Smooth muscle cell (in vitro differentiated cells): ENCODE data around the gene RFTN1. TPM values are rescaled to one million over a fixed set of nuclear protein-coding genes. Genes with fewer than 3 reads are reported as not detected.

ENCODE experiments used
- DNase-seq: peaks from one replicate; lab custom pipeline; 2025; ENCODE audit not compliant: unreplicated experiment; lab: John Stamatoyannopoulos, UW
- H2AFZ ChIP-seq: fragments of 200-600 bp; sonication (generic); 2 replicates; pipeline ENCODE4 v1.6.0; 2016; ENCODE audit warnings: antibody characterized with exemption, low read depth, mild to moderate bottlenecking
- H3F3A ChIP-seq: fragments of 200-600 bp; sonication (generic); 2 replicates; pipeline ENCODE4 v1.6.0; 2017; ENCODE audit warnings: antibody characterized with exemption, low read depth
- H3K27ac ChIP-seq: fragments of 200-600 bp; sonication (generic); 2 replicates; pipeline ENCODE4 v1.5.1; 2016; ENCODE audit warnings: low read depth, mild to moderate bottlenecking
- H3K27me3 ChIP-seq: fragments of 200-600 bp; sonication (generic); 2 replicates; pipeline ENCODE4 v1.6.1; 2016; ENCODE audit warnings: low read depth, mild to moderate bottlenecking
- H3K36me3 ChIP-seq: fragments of 200-600 bp; sonication (generic); 2 replicates; pipeline ENCODE4 v1.5.1; 2016; ENCODE audit warnings: low read depth
- H3K4me1 ChIP-seq: fragments of 200-600 bp; sonication (generic); 2 replicates; pipeline ENCODE4 v1.5.1; 2016; ENCODE audit warnings: low read depth
- H3K4me2 ChIP-seq: fragments of 200-600 bp; sonication (generic); 2 replicates; pipeline ENCODE4 v1.6.0; 2016; ENCODE audit warnings: mild to moderate bottlenecking
- H3K4me3 ChIP-seq: fragments of 200-600 bp; sonication (generic); 2 replicates; pipeline ENCODE4 v1.5.1; 2016; ENCODE audit warnings: mild to moderate bottlenecking
- H3K79me2 ChIP-seq: fragments of 200-600 bp; sonication (generic); 2 replicates; pipeline ENCODE4 v1.6.0; 2016; ENCODE audit warnings: low read depth, mild to moderate bottlenecking
- H3K9ac ChIP-seq: fragments of 200-600 bp; sonication (generic); 2 replicates; pipeline ENCODE4 v1.6.0; 2016; ENCODE audit warnings: low read depth
- H3K9me3 ChIP-seq: fragments of 200-600 bp; sonication (generic); replicated peaks from 2 replicates; pipeline ENCODE4 v1.5.1; 2016; ENCODE audit warnings: low read depth
- H4K20me1 ChIP-seq: fragments of 200-600 bp; sonication (generic); 2 replicates; pipeline ENCODE4 v1.6.0; 2016; ENCODE audit warnings: low read depth
- WGBS: methylation state at CpG from one replicate; pipeline ENCODE4 v1.1.7; 2016; ENCODE audit warnings: low lambda C conversion rate; 5-methylcytosine and 5-hydroxymethylcytosine counted together
- polyA plus RNA-seq: library from polyadenylated mRNA; unstranded; fragments of >200 nt; fragmentation: Nextera tagmentation; extraction: Ambion mirVana; gene quantifications from 2 replicates; pipeline ENCODE4 v1.2.1, GENCODE V29; 2016
- total RNA-seq: library from RNA; depleted of rRNA; stranded (reverse); fragments of >200 nt; gene quantifications from 2 replicates; pipeline ENCODE4 v1.2.3, GENCODE V29; 2014
- TF ChIP-seq, protein P1 (sequence below): fragments of 200-600 bp; sonication (generic); IDR thresholded peaks from 2 replicates; pipeline ENCODE4 v1.5.1; 2017; ENCODE audit warnings: borderline replicate concordance, mild to moderate bottlenecking, antibody characterized with exemption; ENCODE audit not compliant: insufficient read depth, poor library complexity, severe bottlenecking

RFTN1 gene
- total and polyA plus RNA-seq, 2 experiments from 2014 or later: 21.7 to 35.6 TPM

DNA sequence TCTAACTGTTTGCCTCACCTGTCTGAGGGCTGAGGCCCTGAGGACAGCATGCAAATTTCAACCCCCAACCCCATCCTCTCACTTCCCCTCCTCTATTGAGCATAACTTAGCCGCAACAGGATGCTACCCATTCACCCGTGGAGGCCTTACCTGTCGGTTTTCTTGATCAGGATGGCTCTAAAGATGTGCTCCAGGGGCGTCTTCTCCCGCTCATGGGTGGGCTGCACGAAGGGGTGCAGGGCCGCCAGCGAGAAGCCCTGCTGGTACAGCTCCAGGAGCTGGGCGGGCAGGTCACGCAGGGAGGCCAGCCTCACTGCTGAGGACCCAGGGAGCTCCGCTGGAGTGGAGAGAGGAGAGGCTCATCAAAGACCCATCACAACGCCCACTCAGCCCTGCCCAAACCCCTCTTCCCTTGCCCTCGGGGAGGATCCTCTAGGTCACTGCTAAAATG lies 79.8 kb downstream of the RFTN1 start:
- Histone ChIP-seq H3K4me3 (no peak overlapping the region), H3K27ac (no peak overlapping the region), H2AFZ (no peak overlapping the region), H3K4me2 (no peak overlapping the region), H3K79me2 (peaks cover 8% of the 10 kb centered on the region), H3K9ac (no peak overlapping the region), H3K9me3 (no peaks in the 10 kb centered on the region), H4K20me1 (no peaks in the 10 kb centered on the region), H3K27me3 (no peaks in the 10 kb centered on the region), H3K4me1 (no peaks in the 10 kb centered on the region), H3F3A (no peaks in the 10 kb centered on the region), H3K36me3 (no peaks in the 10 kb centered on the region)
- 81% methylated on average over 13 of the region's 13 CpGs for WGBS
- TF ChIP-seq, protein P1, sequence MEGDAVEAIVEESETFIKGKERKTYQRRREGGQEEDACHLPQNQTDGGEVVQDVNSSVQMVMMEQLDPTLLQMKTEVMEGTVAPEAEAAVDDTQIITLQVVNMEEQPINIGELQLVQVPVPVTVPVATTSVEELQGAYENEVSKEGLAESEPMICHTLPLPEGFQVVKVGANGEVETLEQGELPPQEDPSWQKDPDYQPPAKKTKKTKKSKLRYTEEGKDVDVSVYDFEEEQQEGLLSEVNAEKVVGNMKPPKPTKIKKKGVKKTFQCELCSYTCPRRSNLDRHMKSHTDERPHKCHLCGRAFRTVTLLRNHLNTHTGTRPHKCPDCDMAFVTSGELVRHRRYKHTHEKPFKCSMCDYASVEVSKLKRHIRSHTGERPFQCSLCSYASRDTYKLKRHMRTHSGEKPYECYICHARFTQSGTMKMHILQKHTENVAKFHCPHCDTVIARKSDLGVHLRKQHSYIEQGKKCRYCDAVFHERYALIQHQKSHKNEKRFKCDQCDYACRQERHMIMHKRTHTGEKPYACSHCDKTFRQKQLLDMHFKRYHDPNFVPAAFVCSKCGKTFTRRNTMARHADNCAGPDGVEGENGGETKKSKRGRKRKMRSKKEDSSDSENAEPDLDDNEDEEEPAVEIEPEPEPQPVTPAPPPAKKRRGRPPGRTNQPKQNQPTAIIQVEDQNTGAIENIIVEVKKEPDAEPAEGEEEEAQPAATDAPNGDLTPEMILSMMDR: no peak
- DNase-seq: no peak

- TF ChIP-seq, protein P1: no peak
- H3K4me2 ChIP-seq: no peak overlapping the region
- no peaks in the 10 kb centered on the region for H3K36me3 ChIP-seq
- no peaks in the 10 kb centered on the region for H4K20me1 ChIP-seq
- WGBS: 65% methylated on average over 3 of the region's 3 CpGs
- no peak overlapping the region for H3K9ac ChIP-seq
- H3K9me3 ChIP-seq: no peaks in the 10 kb centered on the region
- peaks cover 1% of the 10 kb centered on the region for H3F3A ChIP-seq
- no peak overlapping the region for H3K27ac ChIP-seq
- no peak overlapping the region for H2AFZ ChIP-seq
- peaks cover 8% of the 10 kb centered on the region for H3K79me2 ChIP-seq
- H3K4me1 ChIP-seq: no peaks in the 10 kb centered on the region
- H3K27me3 ChIP-seq: no peaks in the 10 kb centered on the region
- no peak overlapping the region for H3K4me3 ChIP-seq
- DNase-seq: no peak
These were observed 80.8 kb downstream of the RFTN1 start for GRCh38 chr3:16432714-16433113.

- Histone ChIP-seq H3K9ac (no peak overlapping the region), H3K4me3 (no peak overlapping the region), H4K20me1 (peaks cover 15% of the 10 kb centered on the region), H3K27ac (no peak overlapping the region), H3K79me2 (peaks cover 2% of the 10 kb centered on the region), H3F3A (peaks cover 8% of the 10 kb centered on the region), H3K27me3 (no peaks in the 10 kb centered on the region), H3K4me1 (no peaks in the 10 kb centered on the region), H3K36me3 (no peaks in the 10 kb centered on the region), H2AFZ (no peak overlapping the region), H3K9me3 (no peaks in the 10 kb centered on the region), H3K4me2 (no peak overlapping the region)
- DNase-seq: no peak
- TF ChIP-seq, protein P1: no peak
- 96% methylated on average over 11 of the region's 11 CpGs for WGBS
These were observed 82.5 kb downstream of the RFTN1 start for GRCh38 chr3:16430717-16431630.
